D721Med (cell line): ENCODE measurements around the gene LGI4.

ENCODE experiments used
- DNase-seq: peaks from one replicate; pipeline ENCODE4 v3.0.0; 2011; ENCODE audit warnings: low spot score; ENCODE audit not compliant: insufficient read length
- FAIRE-seq: peaks from 2 replicates; lab custom pipeline; 2011; peaks lifted over from hg19 to GRCh38; lab: Jason Lieb, UNC
- TF ChIP-seq, protein P1 (sequence below): IDR thresholded peaks from 2 replicates; pipeline ENCODE4 v1.5.1; 2012; ENCODE audit warnings: mild to moderate bottlenecking, control low read depth; ENCODE audit not compliant: insufficient read depth; ENCODE audit errors: missing control alignments

The LGI4 gene

DNA sequence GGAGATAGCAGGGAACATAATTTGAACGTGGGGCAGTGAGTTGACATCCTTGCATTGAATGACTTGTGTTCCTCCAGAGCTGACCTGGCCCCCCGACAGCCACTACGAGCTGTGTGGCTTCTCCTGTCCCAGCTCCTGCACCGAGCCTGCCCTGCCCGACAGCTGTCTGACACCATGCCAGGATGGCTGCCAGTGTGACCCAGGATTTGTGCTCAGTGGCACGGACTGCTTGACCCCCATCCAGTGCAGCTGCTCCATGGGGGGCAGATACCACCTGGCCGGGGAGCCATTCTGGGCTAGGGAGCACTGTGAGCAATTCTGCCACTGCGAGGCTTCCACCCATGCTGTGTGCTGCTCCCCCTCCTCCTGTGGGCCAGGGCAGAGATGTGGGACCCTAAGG is 48.4 kb downstream of the LGI4 start:
- no peak for DNase-seq
- TF ChIP-seq, protein P1, sequence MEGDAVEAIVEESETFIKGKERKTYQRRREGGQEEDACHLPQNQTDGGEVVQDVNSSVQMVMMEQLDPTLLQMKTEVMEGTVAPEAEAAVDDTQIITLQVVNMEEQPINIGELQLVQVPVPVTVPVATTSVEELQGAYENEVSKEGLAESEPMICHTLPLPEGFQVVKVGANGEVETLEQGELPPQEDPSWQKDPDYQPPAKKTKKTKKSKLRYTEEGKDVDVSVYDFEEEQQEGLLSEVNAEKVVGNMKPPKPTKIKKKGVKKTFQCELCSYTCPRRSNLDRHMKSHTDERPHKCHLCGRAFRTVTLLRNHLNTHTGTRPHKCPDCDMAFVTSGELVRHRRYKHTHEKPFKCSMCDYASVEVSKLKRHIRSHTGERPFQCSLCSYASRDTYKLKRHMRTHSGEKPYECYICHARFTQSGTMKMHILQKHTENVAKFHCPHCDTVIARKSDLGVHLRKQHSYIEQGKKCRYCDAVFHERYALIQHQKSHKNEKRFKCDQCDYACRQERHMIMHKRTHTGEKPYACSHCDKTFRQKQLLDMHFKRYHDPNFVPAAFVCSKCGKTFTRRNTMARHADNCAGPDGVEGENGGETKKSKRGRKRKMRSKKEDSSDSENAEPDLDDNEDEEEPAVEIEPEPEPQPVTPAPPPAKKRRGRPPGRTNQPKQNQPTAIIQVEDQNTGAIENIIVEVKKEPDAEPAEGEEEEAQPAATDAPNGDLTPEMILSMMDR = no peak
- FAIRE-seq = no peak

DNA sequence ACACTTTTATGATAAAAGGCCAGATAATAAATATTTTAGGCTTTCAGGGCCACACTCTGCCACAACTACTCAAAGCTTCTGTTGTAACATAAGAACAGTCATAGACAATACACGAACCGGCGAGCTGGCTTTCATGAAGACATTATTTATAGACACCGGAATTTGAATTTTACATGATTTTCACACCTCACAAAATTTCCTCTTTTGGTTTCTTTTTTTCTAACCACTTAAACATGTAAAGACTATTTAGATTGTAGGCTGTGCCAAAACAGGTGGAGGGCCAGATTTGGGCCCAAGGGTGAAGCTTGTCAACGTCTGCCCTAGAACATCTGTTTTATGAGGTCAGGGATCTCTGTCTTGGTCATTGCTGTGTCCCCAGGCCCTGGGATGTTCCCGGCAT is 48.9 kb downstream of the LGI4 start:
- no peak for FAIRE-seq
- TF ChIP-seq, protein P1 = no peak
- DNase-seq = no peak

DNA sequence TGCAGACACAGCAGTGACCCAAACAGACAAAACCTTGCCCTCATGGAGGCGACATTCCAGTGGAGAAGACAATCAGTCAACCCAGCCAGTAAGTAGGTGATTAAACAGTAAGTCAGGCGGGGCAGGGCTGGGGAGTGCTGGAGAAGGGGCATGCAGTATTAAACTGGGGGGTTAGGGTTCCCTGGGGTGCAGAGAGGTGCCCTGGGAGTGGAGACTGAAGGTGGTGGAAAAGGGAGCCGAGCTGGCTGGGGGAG is 50.4 kb downstream of the LGI4 start:
- DNase-seq (no peak), FAIRE-seq (no peak)
- TF ChIP-seq, protein P1 = no peak

DNA sequence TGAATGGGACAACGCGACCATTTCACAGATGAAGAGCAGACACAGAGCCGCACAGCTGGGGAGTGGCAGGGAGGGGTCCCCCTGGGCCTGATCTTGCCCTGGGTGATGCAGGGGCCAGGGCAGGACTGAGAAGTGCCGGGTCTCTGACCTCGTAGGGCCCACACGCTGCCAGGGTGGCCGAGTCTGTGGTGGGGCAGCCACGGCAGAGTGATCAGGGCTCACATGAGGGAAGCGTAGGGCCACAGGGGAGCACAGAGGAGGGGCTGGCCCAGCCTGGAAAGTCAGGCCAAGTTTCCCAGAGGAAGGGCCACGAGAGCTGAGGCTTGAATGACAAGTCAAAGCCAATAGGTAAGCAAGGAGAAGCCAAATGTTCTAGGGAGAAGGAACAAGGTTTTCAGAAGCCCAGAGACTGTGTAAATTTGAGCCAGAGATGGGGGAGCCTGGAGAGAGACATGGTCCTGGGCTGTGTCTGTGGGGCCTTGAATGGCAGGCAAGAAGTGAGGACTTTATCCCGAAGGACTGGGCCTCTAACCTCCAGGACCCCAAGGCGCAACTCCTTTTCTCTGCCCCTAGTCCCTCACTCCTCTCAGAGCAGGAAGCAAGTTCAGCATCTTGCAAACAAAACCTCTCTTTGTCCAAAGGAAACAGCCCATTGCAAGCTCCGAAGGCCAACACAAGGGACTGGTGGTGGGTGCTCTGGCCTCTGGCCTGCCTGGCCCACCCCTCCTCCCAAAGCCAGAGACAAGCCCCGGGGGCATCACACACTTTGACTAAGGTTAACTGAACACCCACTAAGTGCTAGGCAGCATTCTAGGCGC is 51.0 kb downstream of the LGI4 start:
- FAIRE-seq (no peak), DNase-seq (no peak)
- TF ChIP-seq, protein P1 = no peak

DNA sequence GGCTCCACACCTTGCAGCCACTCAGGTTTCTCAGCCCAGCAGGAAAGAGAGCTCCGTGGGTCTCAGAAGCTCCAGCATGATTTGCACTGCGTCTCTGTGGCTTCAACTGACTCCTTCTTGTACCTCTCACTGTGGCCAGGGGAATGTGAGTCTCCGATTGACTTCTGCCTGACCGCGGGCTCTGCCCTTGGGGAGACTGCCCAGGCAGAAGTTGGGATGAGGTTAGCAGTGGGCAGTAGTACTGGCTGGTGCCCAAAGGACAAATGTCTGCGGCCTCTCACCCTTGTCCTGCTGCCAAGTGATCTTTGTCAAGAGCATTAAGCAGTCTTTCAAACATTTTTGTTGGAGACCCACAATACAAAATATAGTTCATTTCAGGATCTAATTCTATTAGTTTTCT is 53.7 kb downstream of the LGI4 start:
- DNase-seq = no peak
- TF ChIP-seq, protein P1 = no peak
- no peak for FAIRE-seq

DNA sequence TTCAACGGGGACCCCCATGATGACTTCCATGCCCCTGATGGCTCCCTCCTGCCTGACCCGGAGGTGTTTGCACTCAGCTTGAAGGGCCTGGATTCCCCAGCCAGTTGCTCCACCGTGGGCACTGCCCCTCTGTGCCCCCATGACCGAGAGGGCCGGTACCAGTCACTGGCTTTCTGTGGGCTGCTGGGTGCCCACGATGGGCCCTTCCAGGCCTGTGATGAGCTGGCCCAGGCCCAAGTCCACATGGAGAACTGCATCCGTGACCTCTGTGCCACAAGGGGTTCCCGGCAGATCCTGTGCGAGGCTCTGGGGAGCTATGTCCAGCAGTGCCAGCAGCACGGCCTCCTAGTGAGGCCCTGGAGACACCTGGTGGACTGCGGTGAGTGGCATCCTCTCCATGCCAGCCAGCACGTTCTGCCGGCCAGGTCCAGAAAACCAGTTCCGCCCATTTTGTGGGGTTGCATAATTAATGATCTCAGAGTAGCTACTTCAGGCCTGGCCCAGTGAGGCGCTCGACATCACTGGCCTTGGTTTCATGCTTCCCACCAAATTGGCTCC is 54.2 kb downstream of the LGI4 start:
- DNase-seq (no peak), FAIRE-seq (no peak)
- TF ChIP-seq, protein P1 = no peak

DNA sequence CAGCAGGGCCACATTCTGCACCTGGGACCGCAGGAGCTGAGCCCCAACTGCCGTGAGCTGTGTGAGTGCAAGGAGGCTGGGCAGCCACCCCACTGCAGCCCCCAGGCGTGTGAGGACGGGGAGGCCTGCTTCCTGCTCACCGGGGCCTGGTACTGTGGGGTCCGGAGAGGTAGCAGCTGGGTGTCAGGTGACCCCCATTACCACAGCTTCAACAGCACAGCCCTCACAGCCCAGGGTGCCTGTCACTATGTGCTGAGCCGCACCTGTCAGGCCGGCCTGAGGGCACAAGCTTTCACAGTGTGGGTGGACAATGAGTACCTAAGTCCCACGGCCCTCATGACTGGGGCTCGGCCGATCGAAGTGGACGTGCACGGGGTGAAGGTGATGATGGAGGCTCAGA is 55.0 kb downstream of the LGI4 start:
- DNase-seq = no peak
- TF ChIP-seq, protein P1 = no peak
- FAIRE-seq = no peak
